ENCODE data around the gene TAP2.

TAP2 gene

DNA sequence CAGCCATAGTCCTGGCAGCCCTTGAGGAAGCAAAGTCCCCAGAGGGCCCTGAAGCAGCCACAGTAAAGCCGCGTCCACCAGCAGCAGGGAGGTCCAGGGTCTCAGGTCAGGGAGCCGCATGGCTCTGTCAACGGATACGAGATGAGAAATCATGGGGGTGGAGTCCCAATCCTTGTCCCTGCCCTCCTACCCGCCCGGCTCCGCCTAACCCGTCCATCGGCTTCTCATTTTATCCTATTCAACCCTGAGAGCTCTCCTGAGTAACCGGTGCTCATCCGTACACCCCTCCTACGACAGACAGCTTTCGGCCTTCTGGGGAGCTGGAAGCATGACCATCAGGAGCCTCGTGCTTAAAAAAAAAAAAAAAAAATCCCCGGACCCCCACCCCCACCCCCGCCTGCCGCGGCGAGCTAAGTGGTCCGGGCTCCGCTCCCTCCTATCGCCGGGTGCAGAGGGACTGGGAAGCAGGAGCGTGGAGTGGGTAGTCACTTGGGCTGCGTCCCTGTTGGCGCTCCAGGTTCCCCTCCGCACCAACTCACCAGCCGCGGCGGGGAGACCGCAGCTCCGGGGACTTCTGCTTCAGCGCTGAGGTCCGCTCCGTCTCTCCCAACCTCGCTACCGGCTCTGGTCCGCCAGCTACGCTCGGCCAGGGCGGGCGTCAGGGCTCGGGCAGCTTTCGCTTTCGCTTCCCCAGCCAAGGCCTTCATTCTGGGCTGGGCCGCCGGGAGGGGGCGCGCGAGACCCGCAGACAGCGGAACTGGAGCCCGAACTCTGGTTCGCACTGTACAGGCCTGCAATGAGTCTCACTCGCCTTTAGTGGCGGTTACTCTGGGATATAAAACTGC is at the start of gene TAP2:
Gene TAP2, minus strand, starts transcription at position 626 of the 845 bp plus-strand sequence. Its CDS starts 506 bp downstream, at position 120.
- TF ChIP-seq, protein P1, sequence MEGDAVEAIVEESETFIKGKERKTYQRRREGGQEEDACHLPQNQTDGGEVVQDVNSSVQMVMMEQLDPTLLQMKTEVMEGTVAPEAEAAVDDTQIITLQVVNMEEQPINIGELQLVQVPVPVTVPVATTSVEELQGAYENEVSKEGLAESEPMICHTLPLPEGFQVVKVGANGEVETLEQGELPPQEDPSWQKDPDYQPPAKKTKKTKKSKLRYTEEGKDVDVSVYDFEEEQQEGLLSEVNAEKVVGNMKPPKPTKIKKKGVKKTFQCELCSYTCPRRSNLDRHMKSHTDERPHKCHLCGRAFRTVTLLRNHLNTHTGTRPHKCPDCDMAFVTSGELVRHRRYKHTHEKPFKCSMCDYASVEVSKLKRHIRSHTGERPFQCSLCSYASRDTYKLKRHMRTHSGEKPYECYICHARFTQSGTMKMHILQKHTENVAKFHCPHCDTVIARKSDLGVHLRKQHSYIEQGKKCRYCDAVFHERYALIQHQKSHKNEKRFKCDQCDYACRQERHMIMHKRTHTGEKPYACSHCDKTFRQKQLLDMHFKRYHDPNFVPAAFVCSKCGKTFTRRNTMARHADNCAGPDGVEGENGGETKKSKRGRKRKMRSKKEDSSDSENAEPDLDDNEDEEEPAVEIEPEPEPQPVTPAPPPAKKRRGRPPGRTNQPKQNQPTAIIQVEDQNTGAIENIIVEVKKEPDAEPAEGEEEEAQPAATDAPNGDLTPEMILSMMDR (IDR thresholded peaks at IDR 0.05) = peak; percentile 91

DNA sequence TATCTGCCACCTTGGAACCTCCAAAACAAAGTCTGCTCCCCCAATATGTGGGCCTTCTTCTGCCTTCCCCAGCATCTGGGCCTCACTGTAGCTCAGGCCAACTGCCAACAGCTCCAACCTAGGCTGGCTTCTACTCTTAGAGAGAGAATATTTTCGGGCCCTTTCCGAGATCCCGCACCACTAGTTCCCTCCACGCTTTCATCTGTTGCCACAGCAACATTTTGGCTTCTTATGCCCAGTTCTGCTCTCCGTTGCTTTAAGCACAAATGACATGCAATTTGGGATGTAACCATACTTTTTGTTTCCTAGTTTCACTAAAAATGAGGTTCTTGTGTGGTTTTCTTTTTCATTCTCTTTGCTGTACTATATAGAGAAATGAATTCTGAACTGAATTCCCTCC is 49.1 kb upstream of the TAP2 start:
- TF ChIP-seq, protein P1 (IDR thresholded peaks at IDR 0.05) = no peak

DNA sequence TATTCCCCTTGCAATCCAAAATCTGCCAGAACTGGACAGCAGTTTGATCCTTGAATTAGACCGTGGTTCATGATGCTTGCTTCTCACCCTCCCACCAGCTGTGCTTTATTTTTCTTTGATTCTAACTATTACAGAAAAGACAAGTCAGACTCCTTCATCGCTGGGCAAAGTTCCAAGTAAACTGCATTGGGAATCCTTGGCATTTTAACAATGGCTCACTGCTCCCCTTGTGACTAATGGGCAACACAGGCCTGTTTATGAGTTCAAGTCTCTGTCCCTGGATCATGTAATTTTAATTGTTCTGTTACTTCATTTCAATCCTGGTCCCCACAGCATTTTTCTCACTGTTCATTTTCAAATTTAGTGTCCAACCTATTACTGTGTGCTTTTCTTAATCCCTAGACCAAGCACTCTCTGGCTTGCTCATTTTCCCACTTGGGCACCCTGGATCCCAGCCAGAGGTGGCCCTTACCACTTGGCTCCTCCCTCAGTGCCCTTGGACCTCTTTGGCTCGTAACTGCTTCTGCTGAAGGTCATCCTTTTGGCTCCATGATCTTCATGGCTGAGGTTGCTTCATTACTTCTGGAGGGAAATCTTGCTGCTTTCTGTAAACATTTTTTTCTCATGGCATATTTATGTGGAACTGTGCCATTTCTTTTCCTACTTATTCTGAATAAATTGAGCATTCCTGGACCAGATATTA is 48.3 kb upstream of the TAP2 start:
- TF ChIP-seq, protein P1 (IDR thresholded peaks at IDR 0.05) = no peak

DNA sequence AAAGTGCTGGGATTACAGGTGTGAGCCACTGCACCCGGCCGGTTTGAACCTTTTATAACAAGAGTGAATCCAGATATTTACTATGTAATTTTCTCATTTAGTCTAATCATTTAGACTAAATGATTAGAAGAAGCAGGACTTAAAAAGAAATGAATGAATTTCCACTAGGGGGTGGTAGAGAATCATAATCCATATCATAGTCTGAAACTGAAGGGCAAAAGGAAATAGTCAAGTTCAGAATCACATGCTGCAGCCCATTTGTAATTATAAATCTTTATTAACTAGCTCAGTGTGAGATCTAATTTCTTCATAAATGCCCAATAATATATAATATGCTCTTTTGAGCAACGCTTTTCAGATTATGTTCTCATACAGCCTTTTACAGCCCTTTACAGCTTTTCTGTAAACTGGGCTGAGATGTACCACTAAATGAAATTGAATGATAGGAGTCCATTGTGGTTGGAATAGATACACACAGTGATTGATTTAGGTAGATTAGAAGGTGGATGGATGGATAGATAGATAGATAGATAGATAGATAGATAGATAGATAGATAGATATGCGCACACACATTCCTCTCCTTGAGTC is 47.3 kb upstream of the TAP2 start:
- TF ChIP-seq, protein P1 (IDR thresholded peaks at IDR 0.05) = peak; percentile 47; the same call in 1 of the 2 replicates

DNA sequence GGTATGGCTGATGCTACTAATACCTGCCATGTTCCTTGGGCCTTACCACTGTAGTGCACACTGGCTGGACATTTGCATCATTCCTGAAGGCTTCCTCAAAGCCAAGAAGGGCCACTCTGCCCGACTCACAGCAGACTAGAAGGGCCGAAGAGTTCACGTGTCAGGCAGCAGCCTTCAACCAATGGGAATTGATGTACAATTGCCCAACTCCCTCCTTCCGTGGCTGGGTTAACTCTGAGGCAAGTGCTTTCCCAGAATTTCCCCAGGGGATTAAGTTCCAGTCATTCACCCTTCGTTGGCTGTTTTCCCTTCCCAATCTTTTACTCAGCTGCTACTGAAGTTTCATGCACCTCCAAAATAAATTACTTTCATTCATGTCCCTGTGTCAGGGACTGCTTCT is 45.2 kb upstream of the TAP2 start:
- TF ChIP-seq, protein P1 (IDR thresholded peaks at IDR 0.05) = no peak

DNA sequence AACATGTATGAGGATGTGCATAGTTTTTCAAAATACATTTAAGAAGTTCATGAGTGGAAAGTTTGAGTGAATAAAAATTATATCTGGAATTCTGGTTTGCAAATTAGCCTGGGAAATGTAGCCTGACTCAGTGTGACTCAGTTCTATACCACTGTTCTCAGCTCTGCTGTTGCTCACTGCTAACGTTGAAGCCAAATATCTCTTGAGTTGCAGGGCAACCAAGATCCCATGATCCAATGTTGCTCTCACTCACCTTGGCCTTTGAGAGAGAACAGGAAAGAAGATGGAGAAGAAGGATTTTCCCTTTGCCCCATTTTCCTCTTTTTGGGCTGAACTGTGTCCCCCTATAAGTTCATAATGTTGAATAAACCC is 44.3 kb upstream of the TAP2 start:
- TF ChIP-seq, protein P1 (IDR thresholded peaks at IDR 0.05) = no peak

DNA sequence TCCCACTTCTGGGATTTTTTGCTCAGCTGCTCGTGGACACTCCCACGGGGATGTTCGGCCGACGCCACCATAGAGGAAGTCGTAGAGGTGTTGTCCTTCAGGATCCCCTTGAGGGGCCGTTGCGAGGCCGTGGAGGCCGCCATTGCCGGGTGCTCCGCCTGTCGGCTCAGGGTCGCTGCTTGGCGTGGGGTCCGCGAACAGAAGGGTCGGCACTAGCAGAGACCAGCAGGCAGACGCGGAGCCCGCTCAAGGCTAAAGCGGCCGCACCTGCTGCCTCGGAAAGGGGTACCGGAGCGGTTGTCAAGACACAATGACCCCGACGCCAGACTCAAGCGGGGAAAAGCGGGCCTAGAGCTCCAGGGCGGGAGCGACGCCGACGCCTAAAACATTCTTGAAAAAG is 41.2 kb upstream of the TAP2 start:
- TF ChIP-seq, protein P1 (IDR thresholded peaks at IDR 0.05) = no peak

Data from LNCAP (cell line).